Endodermal cell (in vitro differentiated cells): Measurements from ENCODE around the gene ZNF561. TPM values are rescaled to one million over a fixed set of nuclear protein-coding genes. Genes with fewer than 3 reads are reported as not detected.
"Not testable (repeated sequence)": the region's sequence is repeated elsewhere in the genome, so short reads cannot be mapped to it uniquely, and the experiment has no call there.

ENCODE experiments used
- DNase-seq: peaks from one replicate; pipeline ENCODE4 v3.0.0-alpha.2; 2017
- H3K27ac ChIP-seq: 2 replicates; pipeline ENCODE4 v1.5.1; 2013; ENCODE audit warnings: mild to moderate bottlenecking, low read depth, low read length, moderate library complexity
- H3K27me3 ChIP-seq: 2 replicates; pipeline ENCODE4 v1.6.1; 2013; ENCODE audit warnings: mild to moderate bottlenecking, low read length, moderate library complexity; ENCODE audit not compliant: insufficient read depth, control insufficient read depth, poor library complexity, severe bottlenecking
- H3K36me3 ChIP-seq: 2 replicates; pipeline ENCODE4 v1.7.0; 2013; ENCODE audit warnings: mild to moderate bottlenecking, low read length, moderate library complexity; ENCODE audit not compliant: control insufficient read depth, insufficient read depth
- H3K4me1 ChIP-seq: one replicate; pipeline ENCODE4 v1.7.0; 2013; ENCODE audit warnings: low read length; ENCODE audit not compliant: control insufficient read depth, insufficient read depth
- H3K4me3 ChIP-seq: 2 replicates; pipeline ENCODE4 v1.5.1; 2013; ENCODE audit warnings: mild to moderate bottlenecking, low read length, moderate library complexity
- H3K9ac ChIP-seq: 2 replicates; pipeline ENCODE4 v1.6.1; 2013; ENCODE audit warnings: mild to moderate bottlenecking, low read length, moderate library complexity; ENCODE audit not compliant: poor library complexity, severe bottlenecking; ENCODE audit errors: extremely low read depth
- H3K9me3 ChIP-seq: 2 replicates; pipeline ENCODE4 v1.6.1; 2013; ENCODE audit warnings: mild to moderate bottlenecking, low read length, moderate library complexity; ENCODE audit not compliant: control insufficient read depth
- H3K27ac Mint-ChIP-seq: 2 replicates; pipeline ENCODE4 v1.8.0; 2020; ENCODE audit warnings: mixed read lengths
- H3K27me3 Mint-ChIP-seq: 2 replicates; pipeline ENCODE4 v1.8.0; 2021; ENCODE audit warnings: mild to moderate bottlenecking, mixed read lengths; ENCODE audit not compliant: insufficient read depth
- H3K36me3 Mint-ChIP-seq: 2 replicates; pipeline ENCODE4 v1.8.0; 2020; ENCODE audit warnings: low read depth, mixed read lengths
- H3K4me1 Mint-ChIP-seq: 2 replicates; pipeline ENCODE4 v1.8.0; 2020; ENCODE audit warnings: mixed read lengths
- H3K4me3 Mint-ChIP-seq: 2 replicates; pipeline ENCODE4 v1.8.0; 2020; ENCODE audit warnings: mild to moderate bottlenecking, moderate library complexity, mixed read lengths
- H3K9me3 Mint-ChIP-seq: 2 replicates; pipeline ENCODE4 v1.8.0; 2020; ENCODE audit warnings: mild to moderate bottlenecking, mixed read lengths
- WGBS, 2 experiments: methylation state at CpG; one replicate each; pipeline versions ENCODE4 v1.1.5 to v1.1.7; 2013; ENCODE audit warnings: missing lambda C conversion rate in 2 of 2, mixed read lengths in 1 of 2; ENCODE audit not compliant: insufficient coverage in 1 of 2, insufficient read length in 1 of 2; 5-methylcytosine and 5-hydroxymethylcytosine counted together
- total RNA-seq, 2 donors: library from RNA; stranded (reverse); fragmentation: NEBNext Ultra II Directional in 1 of 2; extraction: Animal tissue kit (Norgen Biotek cat#: 25700) in 1 of 2; gene quantifications; 2 replicates in 1 of 2; 3 replicates in 1 of 2; pipeline ENCODE4 v1.2.1, GENCODE V29; 2021
- TF ChIP-seq, protein P1 (sequence below): fragments of 200-600 bp; sonication (generic); conservative IDR thresholded peaks from 2 replicates; pipeline ENCODE4 v1.5.0; 2021; ENCODE audit warnings: antibody characterized with exemption, mild to moderate bottlenecking

The ZNF561 gene
- total RNA-seq, 2 donors from 2014 or later = 51.0 to 57.2 TPM

DNA sequence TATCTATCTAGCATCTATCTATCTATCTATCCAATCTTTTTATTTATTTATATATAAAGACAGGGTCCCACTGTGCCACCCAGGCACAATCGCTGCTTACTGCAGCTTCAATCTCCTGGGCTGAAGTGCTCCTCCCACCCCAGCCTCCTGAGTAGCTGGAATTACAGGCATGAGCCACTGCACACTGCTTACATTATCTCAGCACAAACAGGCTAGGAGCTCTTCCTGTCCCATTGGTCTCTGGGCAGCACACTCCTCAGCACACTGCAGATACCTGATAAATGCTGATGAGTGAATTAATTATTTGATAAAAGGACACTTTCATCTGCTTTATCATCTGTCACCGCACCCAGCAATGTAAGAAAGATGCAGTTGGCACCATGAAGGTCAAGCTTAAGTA, 37.7 kb upstream of the ZNF561 start:
- 91% methylated on average over 2 of the region's 2 CpGs; no CpG with 5 or more reads in 1 of the 2 experiments for WGBS, 2 experiments
- Mint-ChIP-seq H3K4me1 (no peaks in the 10 kb centered on the region), H3K9me3 (peaks cover 68% of the 10 kb centered on the region), H3K27ac (no peak overlapping the region), H3K36me3 (peaks cover 52% of the 10 kb centered on the region), H3K4me3 (no peak overlapping the region), H3K27me3 (no peaks in the 10 kb centered on the region)
- no peak overlapping the region for H3K9ac ChIP-seq
- peaks cover 56% of the 10 kb centered on the region for H3K36me3 ChIP-seq
- no peak for DNase-seq
- peaks cover 41% of the 10 kb centered on the region for H3K9me3 ChIP-seq
- no peaks in the 10 kb centered on the region for H3K27me3 ChIP-seq
- H3K4me1 ChIP-seq = no peaks in the 10 kb centered on the region
- no peak overlapping the region for H3K4me3 ChIP-seq
- TF ChIP-seq, protein P1, sequence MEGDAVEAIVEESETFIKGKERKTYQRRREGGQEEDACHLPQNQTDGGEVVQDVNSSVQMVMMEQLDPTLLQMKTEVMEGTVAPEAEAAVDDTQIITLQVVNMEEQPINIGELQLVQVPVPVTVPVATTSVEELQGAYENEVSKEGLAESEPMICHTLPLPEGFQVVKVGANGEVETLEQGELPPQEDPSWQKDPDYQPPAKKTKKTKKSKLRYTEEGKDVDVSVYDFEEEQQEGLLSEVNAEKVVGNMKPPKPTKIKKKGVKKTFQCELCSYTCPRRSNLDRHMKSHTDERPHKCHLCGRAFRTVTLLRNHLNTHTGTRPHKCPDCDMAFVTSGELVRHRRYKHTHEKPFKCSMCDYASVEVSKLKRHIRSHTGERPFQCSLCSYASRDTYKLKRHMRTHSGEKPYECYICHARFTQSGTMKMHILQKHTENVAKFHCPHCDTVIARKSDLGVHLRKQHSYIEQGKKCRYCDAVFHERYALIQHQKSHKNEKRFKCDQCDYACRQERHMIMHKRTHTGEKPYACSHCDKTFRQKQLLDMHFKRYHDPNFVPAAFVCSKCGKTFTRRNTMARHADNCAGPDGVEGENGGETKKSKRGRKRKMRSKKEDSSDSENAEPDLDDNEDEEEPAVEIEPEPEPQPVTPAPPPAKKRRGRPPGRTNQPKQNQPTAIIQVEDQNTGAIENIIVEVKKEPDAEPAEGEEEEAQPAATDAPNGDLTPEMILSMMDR = no peak
- H3K27ac ChIP-seq = no peak overlapping the region

GRCh38 chr19:9653066-9653555, 32.1 kb upstream of the ZNF561 start:
- peaks cover 95% of the 10 kb centered on the region for H3K9me3 Mint-ChIP-seq
- H3K27ac Mint-ChIP-seq = not testable (repeated sequence)
- H3K36me3 ChIP-seq = peaks cover 98% of the 10 kb centered on the region

GRCh38 chr19:9651464-9651863, 30.4 kb upstream of the ZNF561 start:
- not testable (repeated sequence) for H3K27ac Mint-ChIP-seq, DNase-seq, H3K4me1 ChIP-seq, H3K9ac ChIP-seq, H3K27me3 ChIP-seq, H3K4me3 Mint-ChIP-seq, H3K27me3 Mint-ChIP-seq, H3K27ac ChIP-seq, H3K4me1 Mint-ChIP-seq
- Mint-ChIP-seq H3K9me3 (peaks cover 88% of the 10 kb centered on the region), H3K36me3 (peaks cover 88% of the 10 kb centered on the region)
- peak overlapping the region; percentile 69 for H3K4me3 ChIP-seq
- peaks cover 81% of the 10 kb centered on the region for H3K9me3 ChIP-seq
- 100% methylated on average over 3 of the region's 3 CpGs; no CpG with 5 or more reads in 1 of the 2 experiments for WGBS, 2 experiments
- peaks cover 96% of the 10 kb centered on the region for H3K36me3 ChIP-seq

More at GRCh38 chr19:9653066-9653555, 32.1 kb upstream of the ZNF561 start:
- H3K9ac ChIP-seq, H3K4me1 Mint-ChIP-seq, H3K27me3 ChIP-seq, H3K4me3 Mint-ChIP-seq, DNase-seq, H3K27me3 Mint-ChIP-seq, H3K4me1 ChIP-seq, H3K27ac ChIP-seq: not testable (repeated sequence)
- WGBS, 2 experiments = 100% methylated on average over 1 to 2 of the region's 5 CpGs
- peaks cover 90% of the 10 kb centered on the region for H3K36me3 Mint-ChIP-seq
- Histone ChIP-seq H3K4me3 (peak overlapping the region; percentile 69), H3K9me3 (peaks cover 94% of the 10 kb centered on the region)

DNA sequence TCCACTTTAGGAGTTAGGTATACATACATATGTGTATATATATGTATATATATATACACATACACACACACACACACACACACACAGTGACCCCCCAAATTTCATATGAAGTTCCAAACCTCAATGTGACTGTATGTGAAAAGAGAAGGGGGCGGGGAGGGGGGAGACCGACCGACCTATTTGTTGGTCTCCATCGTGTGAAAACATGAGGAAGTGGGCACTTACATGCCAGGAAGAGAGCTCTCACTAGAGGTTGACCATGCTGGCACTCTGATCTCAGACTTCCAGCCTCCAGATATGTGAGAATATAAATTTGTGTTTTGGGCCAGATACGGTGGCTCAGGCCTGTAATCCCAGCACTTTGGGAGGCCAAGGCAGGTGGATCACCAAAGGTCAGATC, 29.3 kb upstream of the ZNF561 start:
- Histone ChIP-seq H3K27me3 (no peaks in the 10 kb centered on the region), H3K4me1 (no peaks in the 10 kb centered on the region), H3K9me3 (peaks cover 71% of the 10 kb centered on the region), H3K9ac (no peak overlapping the region), H3K27ac (no peak overlapping the region), H3K36me3 (peaks cover 85% of the 10 kb centered on the region), H3K4me3 (no peak overlapping the region)
- 90 to 97% methylated on average over 3 to 5 of the region's 5 CpGs for WGBS, 2 experiments
- Mint-ChIP-seq H3K4me3 (no peak overlapping the region), H3K27ac (no peak overlapping the region), H3K36me3 (peaks cover 86% of the 10 kb centered on the region), H3K9me3 (peaks cover 82% of the 10 kb centered on the region), H3K27me3 (no peaks in the 10 kb centered on the region), H3K4me1 (no peaks in the 10 kb centered on the region)
- TF ChIP-seq, protein P1 = no peak
- DNase-seq = no peak
